ENCODE results near the gene HAPSTR1.

The HAPSTR1 gene

GRCh38 chr16:9097266-9098219, 6.1 kb downstream of the HAPSTR1 start:
- DNase-seq (ENCODE audit: low spot score) = no peak
- TF ChIP-seq, protein P1, sequence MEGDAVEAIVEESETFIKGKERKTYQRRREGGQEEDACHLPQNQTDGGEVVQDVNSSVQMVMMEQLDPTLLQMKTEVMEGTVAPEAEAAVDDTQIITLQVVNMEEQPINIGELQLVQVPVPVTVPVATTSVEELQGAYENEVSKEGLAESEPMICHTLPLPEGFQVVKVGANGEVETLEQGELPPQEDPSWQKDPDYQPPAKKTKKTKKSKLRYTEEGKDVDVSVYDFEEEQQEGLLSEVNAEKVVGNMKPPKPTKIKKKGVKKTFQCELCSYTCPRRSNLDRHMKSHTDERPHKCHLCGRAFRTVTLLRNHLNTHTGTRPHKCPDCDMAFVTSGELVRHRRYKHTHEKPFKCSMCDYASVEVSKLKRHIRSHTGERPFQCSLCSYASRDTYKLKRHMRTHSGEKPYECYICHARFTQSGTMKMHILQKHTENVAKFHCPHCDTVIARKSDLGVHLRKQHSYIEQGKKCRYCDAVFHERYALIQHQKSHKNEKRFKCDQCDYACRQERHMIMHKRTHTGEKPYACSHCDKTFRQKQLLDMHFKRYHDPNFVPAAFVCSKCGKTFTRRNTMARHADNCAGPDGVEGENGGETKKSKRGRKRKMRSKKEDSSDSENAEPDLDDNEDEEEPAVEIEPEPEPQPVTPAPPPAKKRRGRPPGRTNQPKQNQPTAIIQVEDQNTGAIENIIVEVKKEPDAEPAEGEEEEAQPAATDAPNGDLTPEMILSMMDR (IDR thresholded peaks at IDR 0.05; ENCODE audit: extremely low read depth, missing control alignments) = no peak

DNA sequence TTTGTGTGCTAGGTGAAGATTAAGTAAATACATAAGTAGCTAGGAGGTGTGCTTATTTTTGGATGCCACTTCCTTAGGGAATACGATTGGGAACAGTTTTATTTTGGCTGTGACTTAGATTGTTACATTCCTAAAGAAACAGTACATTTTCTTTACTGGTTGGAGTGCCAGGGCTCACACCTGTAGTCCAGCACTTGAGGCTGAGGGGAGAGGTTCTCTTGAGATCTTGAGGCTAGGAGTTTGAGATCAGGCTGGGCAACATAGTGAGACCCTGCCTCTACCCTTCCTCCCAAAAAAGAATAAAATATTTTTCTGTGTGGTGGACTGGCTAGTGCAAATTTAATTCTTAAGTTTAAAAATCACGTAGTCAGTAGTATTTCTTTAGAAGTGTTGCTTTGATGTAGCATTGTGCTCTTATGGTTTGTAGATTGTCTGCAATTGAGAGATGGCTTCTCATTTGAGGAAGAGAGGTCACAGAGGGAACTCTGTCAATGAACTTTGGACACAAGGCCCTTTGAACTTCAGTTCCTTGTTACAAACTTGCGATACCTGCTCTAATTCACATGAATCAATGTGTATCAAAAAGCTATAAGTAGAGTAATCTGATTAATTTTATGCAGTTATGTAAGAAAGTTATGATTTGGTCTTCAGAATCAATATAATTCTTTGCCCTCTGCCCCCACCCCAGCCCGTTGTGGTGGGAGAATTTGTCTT, 7.1 kb downstream of the HAPSTR1 start:
- TF ChIP-seq, protein P1 (IDR thresholded peaks at IDR 0.05; ENCODE audit: extremely low read depth, missing control alignments) = no peak
- DNase-seq (ENCODE audit: low spot score) = no peak

DNA sequence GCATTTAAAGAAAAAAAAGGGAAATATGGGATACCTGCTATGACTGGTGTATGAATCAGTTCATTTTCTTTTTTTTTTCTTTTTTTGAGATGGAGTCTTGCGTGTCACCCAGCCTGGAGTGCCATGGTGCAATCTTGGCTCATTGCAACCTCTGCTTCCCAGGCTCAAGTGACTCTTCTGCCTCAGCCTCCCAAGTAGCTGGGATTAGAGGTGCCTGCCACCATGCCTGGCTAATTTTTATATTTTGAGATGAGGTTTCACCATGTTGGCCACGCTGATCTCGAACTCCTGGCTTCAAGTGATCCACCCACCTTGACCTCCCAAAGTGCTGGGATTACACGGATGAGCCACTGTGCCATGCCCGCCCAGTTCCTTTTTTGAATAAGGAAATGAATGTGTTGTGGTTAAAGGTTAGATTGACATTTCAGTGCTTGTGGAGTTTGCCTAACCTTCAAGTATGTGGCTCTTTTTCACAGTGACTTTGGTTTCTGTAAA, 7.7 kb downstream of the HAPSTR1 start:
- peak; percentile 27 for DNase-seq (ENCODE audit: low spot score)

GRCh38 chr16:9102379-9102778, 10.9 kb downstream of the HAPSTR1 start:
- DNase-seq (ENCODE audit: low spot score) = no peak

More for the DNA sequence above, 7.7 kb downstream of the HAPSTR1 start:
- TF ChIP-seq, protein P1 (IDR thresholded peaks at IDR 0.05; ENCODE audit: extremely low read depth, missing control alignments) = no peak

GRCh38 chr16:9102943-9103342, 11.5 kb downstream of the HAPSTR1 start:
- TF ChIP-seq, protein P1 (IDR thresholded peaks at IDR 0.05; ENCODE audit: extremely low read depth, missing control alignments) = no peak
- no peak for DNase-seq (ENCODE audit: low spot score)

More at GRCh38 chr16:9102379-9102778, 10.9 kb downstream of the HAPSTR1 start:
- TF ChIP-seq, protein P1 (IDR thresholded peaks at IDR 0.05; ENCODE audit: extremely low read depth, missing control alignments) = no peak

GRCh38 chr16:9103546-9103945, 12.1 kb downstream of the HAPSTR1 start:
- DNase-seq (ENCODE audit: low spot score) = no peak
- TF ChIP-seq, protein P1 (IDR thresholded peaks at IDR 0.05; ENCODE audit: extremely low read depth, missing control alignments) = no peak

- DNase-seq (ENCODE audit: low spot score) = no peak
- TF ChIP-seq, protein P1 (IDR thresholded peaks at IDR 0.05; ENCODE audit: extremely low read depth, missing control alignments) = no peak
Observed at GRCh38 chr16:9105189-9105588, 13.7 kb downstream of the HAPSTR1 start.
